Kidney tubule cell (primary cell): ENCODE data around the gene OR8H3.
"Not testable (repeated sequence)": the region's sequence is repeated elsewhere in the genome, so short reads cannot be mapped to it uniquely, and the experiment has no call there.

Experiments used
- DNase-seq: peaks from one replicate; pipeline ENCODE4 v3.0.0-alpha.2; 2018; ENCODE audit warnings: low spot score

The OR8H3 gene

GRCh38 chr11:56122073-56122472 lies at the start of gene OR8H3:
Gene OR8H3 (plus strand): TSS chr11:56122373. CDS start chr11:56122373, 0 bp downstream.
- no peak for DNase-seq

GRCh38 chr11:56089697-56090096 lies 32.5 kb upstream of the OR8H3 start:
- no peak for DNase-seq

- DNase-seq: no peak
These were observed 29.2 kb upstream of the OR8H3 start, which contains the start of gene OR8I2 for GRCh38 chr11:56093008-56093407. Gene OR8I2 (plus strand): TSS chr11:56093308. CDS start chr11:56093308, 0 bp downstream.

GRCh38 chr11:56103210-56103737 lies 18.9 kb upstream of the OR8H3 start, which contains the start of gene OR8H2:
Gene OR8H2 (plus strand): TSS chr11:56103687. CDS start chr11:56105043, 1,356 bp downstream.
- DNase-seq: no peak

GRCh38 chr11:56140151-56140661 lies 18.0 kb downstream of the OR8H3 start, which contains the start of gene OR8J3:
Gene OR8J3 (minus strand): TSS chr11:56140201. CDS start chr11:56137718, 2,483 bp downstream.
- DNase-seq: no peak

- DNase-seq: not testable (repeated sequence)
These were observed 21.5 kb downstream of the OR8H3 start for GRCh38 chr11:56143681-56144080.

- DNase-seq: no peak
These were observed 29.2 kb downstream of the OR8H3 start for GRCh38 chr11:56151376-56151775.

- no peak for DNase-seq
These were observed 30.2 kb downstream of the OR8H3 start for GRCh38 chr11:56152333-56152732.

- no peak for DNase-seq
These were observed 38.0 kb downstream of the OR8H3 start, which contains the start of gene OR8K5 for GRCh38 chr11:56160217-56160616. Gene OR8K5 (minus strand): TSS chr11:56160317. CDS start chr11:56160317, 0 bp downstream.

- DNase-seq: no peak
These were observed 41.6 kb downstream of the OR8H3 start for GRCh38 chr11:56163804-56164203.

- no peak for DNase-seq
These were observed 50.2 kb downstream of the OR8H3 start for GRCh38 chr11:56172256-56172830.
